ENCODE data around the gene GRIN3A.

DNA sequence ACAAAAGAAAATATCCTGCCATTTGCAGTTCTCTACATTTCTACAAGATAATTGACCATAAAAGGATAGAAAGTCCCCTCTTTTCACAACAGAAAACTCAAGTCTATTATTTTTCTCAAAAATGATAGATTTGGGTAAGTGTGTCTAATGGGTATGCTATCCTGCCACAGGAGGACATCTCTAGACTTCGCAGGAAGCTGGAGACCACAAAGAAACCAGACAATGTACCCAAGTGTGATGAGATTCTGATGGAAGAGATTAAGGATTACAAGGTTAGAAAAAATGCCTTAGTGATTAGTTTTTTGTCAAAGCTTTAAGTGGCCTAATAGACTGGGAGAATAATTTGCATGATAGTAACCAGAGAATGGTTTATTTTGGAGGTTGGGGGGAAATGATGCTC lies 176.7 kb downstream of the GRIN3A start:
- TF ChIP-seq, protein P1, sequence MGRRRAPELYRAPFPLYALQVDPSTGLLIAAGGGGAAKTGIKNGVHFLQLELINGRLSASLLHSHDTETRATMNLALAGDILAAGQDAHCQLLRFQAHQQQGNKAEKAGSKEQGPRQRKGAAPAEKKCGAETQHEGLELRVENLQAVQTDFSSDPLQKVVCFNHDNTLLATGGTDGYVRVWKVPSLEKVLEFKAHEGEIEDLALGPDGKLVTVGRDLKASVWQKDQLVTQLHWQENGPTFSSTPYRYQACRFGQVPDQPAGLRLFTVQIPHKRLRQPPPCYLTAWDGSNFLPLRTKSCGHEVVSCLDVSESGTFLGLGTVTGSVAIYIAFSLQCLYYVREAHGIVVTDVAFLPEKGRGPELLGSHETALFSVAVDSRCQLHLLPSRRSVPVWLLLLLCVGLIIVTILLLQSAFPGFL (CRISPR knock-in tag; IDR thresholded peaks at IDR 0.05) = no peak
- TF ChIP-seq BMI1 (IDR thresholded peaks at IDR 0.05; ENCODE audit: low read length) = no peak
- TF ChIP-seq, protein P2, sequence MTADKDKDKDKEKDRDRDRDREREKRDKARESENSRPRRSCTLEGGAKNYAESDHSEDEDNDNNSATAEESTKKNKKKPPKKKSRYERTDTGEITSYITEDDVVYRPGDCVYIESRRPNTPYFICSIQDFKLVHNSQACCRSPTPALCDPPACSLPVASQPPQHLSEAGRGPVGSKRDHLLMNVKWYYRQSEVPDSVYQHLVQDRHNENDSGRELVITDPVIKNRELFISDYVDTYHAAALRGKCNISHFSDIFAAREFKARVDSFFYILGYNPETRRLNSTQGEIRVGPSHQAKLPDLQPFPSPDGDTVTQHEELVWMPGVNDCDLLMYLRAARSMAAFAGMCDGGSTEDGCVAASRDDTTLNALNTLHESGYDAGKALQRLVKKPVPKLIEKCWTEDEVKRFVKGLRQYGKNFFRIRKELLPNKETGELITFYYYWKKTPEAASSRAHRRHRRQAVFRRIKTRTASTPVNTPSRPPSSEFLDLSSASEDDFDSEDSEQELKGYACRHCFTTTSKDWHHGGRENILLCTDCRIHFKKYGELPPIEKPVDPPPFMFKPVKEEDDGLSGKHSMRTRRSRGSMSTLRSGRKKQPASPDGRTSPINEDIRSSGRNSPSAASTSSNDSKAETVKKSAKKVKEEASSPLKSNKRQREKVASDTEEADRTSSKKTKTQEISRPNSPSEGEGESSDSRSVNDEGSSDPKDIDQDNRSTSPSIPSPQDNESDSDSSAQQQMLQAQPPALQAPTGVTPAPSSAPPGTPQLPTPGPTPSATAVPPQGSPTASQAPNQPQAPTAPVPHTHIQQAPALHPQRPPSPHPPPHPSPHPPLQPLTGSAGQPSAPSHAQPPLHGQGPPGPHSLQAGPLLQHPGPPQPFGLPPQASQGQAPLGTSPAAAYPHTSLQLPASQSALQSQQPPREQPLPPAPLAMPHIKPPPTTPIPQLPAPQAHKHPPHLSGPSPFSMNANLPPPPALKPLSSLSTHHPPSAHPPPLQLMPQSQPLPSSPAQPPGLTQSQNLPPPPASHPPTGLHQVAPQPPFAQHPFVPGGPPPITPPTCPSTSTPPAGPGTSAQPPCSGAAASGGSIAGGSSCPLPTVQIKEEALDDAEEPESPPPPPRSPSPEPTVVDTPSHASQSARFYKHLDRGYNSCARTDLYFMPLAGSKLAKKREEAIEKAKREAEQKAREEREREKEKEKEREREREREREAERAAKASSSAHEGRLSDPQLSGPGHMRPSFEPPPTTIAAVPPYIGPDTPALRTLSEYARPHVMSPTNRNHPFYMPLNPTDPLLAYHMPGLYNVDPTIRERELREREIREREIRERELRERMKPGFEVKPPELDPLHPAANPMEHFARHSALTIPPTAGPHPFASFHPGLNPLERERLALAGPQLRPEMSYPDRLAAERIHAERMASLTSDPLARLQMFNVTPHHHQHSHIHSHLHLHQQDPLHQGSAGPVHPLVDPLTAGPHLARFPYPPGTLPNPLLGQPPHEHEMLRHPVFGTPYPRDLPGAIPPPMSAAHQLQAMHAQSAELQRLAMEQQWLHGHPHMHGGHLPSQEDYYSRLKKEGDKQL (CRISPR knock-in tag; IDR thresholded peaks at IDR 0.05; ENCODE audit: borderline replicate concordance) = no peak
- TF ChIP-seq PCBP1 (IDR thresholded peaks at IDR 0.05; ENCODE audit: low read depth, low read length, poor library complexity, severe bottlenecking) = no peak
- TF ChIP-seq SETDB1 (IDR thresholded peaks at IDR 0.05; ENCODE audit: low read length) = no peak
- no peak for TF ChIP-seq HDGF (IDR thresholded peaks at IDR 0.05)
- TF ChIP-seq ETS2 (tag; IDR thresholded peaks at IDR 0.05; ENCODE audit: borderline replicate concordance, poor library complexity, severe bottlenecking) = no peak
- TF ChIP-seq, protein P3, sequence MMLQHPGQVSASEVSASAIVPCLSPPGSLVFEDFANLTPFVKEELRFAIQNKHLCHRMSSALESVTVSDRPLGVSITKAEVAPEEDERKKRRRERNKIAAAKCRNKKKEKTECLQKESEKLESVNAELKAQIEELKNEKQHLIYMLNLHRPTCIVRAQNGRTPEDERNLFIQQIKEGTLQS (IDR thresholded peaks at IDR 0.05) = no peak
- TF ChIP-seq, protein P3 (CRISPR knock-in tag; conservative IDR thresholded peaks at IDR 0.05) = no peak
- no peak for TF ChIP-seq EZH2 (IDR thresholded peaks at IDR 0.05; ENCODE audit: borderline replicate concordance, low read depth, low read length)
